Chondrocyte (in vitro differentiated cells): Measurements from ENCODE around the gene TBC1D9. TPM values are rescaled to one million over a fixed set of nuclear protein-coding genes. Genes with fewer than 3 reads are reported as not detected.

Experiments
- DNase-seq: peaks from one replicate; pipeline ENCODE4 v3.0.0; 2021; ENCODE audit warnings: mixed read lengths, low spot score
- H3K27ac Mint-ChIP-seq: one replicate; pipeline ENCODE4 v1.8.0; 2021; ENCODE audit warnings: mild to moderate bottlenecking, moderate library complexity, mixed read lengths; ENCODE audit not compliant: unreplicated experiment
- H3K27me3 Mint-ChIP-seq: 2 replicates; pipeline ENCODE4 v1.8.0; 2021; ENCODE audit warnings: low read depth, mixed read lengths
- H3K36me3 Mint-ChIP-seq: 2 replicates; pipeline ENCODE4 v1.8.0; 2021; ENCODE audit warnings: low read depth, mixed read lengths
- H3K4me1 Mint-ChIP-seq: 2 replicates; pipeline ENCODE4 v1.8.0; 2021; ENCODE audit warnings: low read depth, mild to moderate bottlenecking, mixed read lengths
- H3K4me3 Mint-ChIP-seq: one replicate; pipeline ENCODE4 v1.8.0; 2021; ENCODE audit warnings: mild to moderate bottlenecking, moderate library complexity, mixed read lengths; ENCODE audit not compliant: unreplicated experiment
- H3K9me3 Mint-ChIP-seq: 2 replicates; pipeline ENCODE4 v1.8.0; 2021; ENCODE audit warnings: low read depth, mixed read lengths
- CTCF ChIP-seq: fragments of 200-600 bp; sonication (generic); IDR thresholded peaks from 2 replicates; pipeline ENCODE4 v1.5.0; 2021; ENCODE audit warnings: antibody characterized with exemption, mild to moderate bottlenecking, moderate library complexity
- total RNA-seq: library from RNA; stranded (reverse); gene quantifications from 3 replicates; pipeline ENCODE4 v1.2.1, GENCODE V29; 2021

TBC1D9 gene
- total RNA-seq, 1 donor from 2014 or later, result 40.5 TPM

GRCh38 chr4:140615451-140615850 is 140.7 kb downstream of the TBC1D9 start:
- Mint-ChIP-seq H3K9me3 (no peaks in the 10 kb centered on the region), H3K4me3 (no peak overlapping the region), H3K27ac (no peak overlapping the region), H3K27me3 (no peaks in the 10 kb centered on the region), H3K36me3 (no peaks in the 10 kb centered on the region), H3K4me1 (no peaks in the 10 kb centered on the region)
- no peak for TF ChIP-seq CTCF
- no peak for DNase-seq

GRCh38 chr4:140612357-140612756 is 143.8 kb downstream of the TBC1D9 start:
- Mint-ChIP-seq H3K27me3 (no peaks in the 10 kb centered on the region), H3K9me3 (no peaks in the 10 kb centered on the region), H3K27ac (no peak overlapping the region), H3K36me3 (no peaks in the 10 kb centered on the region), H3K4me1 (peaks cover 7% of the 10 kb centered on the region), H3K4me3 (no peak overlapping the region)
- DNase-seq, result no peak
- no peak for TF ChIP-seq CTCF

- no peaks in the 10 kb centered on the region for H3K36me3 Mint-ChIP-seq
- no peaks in the 10 kb centered on the region for H3K27me3 Mint-ChIP-seq
- DNase-seq, result no peak
- TF ChIP-seq CTCF, result no peak
- no peak overlapping the region for H3K4me3 Mint-ChIP-seq
- H3K4me1 Mint-ChIP-seq, result peaks cover 7% of the 10 kb centered on the region
- H3K9me3 Mint-ChIP-seq, result no peaks in the 10 kb centered on the region
- no peak overlapping the region for H3K27ac Mint-ChIP-seq
Measured at GRCh38 chr4:140611854-140612253, 144.3 kb downstream of the TBC1D9 start.

GRCh38 chr4:140609548-140610425 is 146.4 kb downstream of the TBC1D9 start:
- no peaks in the 10 kb centered on the region for H3K36me3 Mint-ChIP-seq
- DNase-seq, result no peak
- peaks cover 7% of the 10 kb centered on the region for H3K4me1 Mint-ChIP-seq
- H3K27me3 Mint-ChIP-seq, result no peaks in the 10 kb centered on the region
- H3K27ac Mint-ChIP-seq, result no peak overlapping the region
- TF ChIP-seq CTCF, result peak; percentile 86
- no peak overlapping the region for H3K4me3 Mint-ChIP-seq
- H3K9me3 Mint-ChIP-seq, result no peaks in the 10 kb centered on the region

- Mint-ChIP-seq H3K4me3 (no peak overlapping the region), H3K27me3 (no peaks in the 10 kb centered on the region), H3K36me3 (no peaks in the 10 kb centered on the region), H3K4me1 (peaks cover 7% of the 10 kb centered on the region), H3K9me3 (no peaks in the 10 kb centered on the region), H3K27ac (no peak overlapping the region)
- TF ChIP-seq CTCF, result no peak
- DNase-seq, result no peak
Measured at GRCh38 chr4:140607852-140608251, 148.3 kb downstream of the TBC1D9 start.
